Skeletal muscle satellite cell (primary cell): ENCODE measurements around the gene TRIM56.
A peak's percentile ranks its signal among the peaks of the same experiment; 100 is the strongest.
"Not testable (repeated sequence)": the region's sequence is repeated elsewhere in the genome, so short reads cannot be mapped to it uniquely, and the experiment has no call there.

Experiments
- H3K27me3 ChIP-seq: 2 replicates; pipeline ENCODE4 v1.7.0; 2013; ENCODE audit warnings: low read length; ENCODE audit not compliant: control insufficient read depth, insufficient read depth
- H3K36me3 ChIP-seq: 2 replicates; pipeline ENCODE4 v1.7.0; 2013; ENCODE audit warnings: mild to moderate bottlenecking, control low read depth, low read length; ENCODE audit not compliant: insufficient read depth
- H3K4me1 ChIP-seq: 2 replicates; pipeline ENCODE4 v1.7.0; 2013; ENCODE audit warnings: low read length; ENCODE audit not compliant: control insufficient read depth, insufficient read depth
- H3K4me2 ChIP-seq: 2 replicates; pipeline ENCODE4 v1.7.0; 2013; ENCODE audit warnings: mild to moderate bottlenecking, low read length
- H3K4me3 ChIP-seq: 2 replicates; pipeline ENCODE4 v1.7.0; 2013; ENCODE audit warnings: low read length
- H3K9ac ChIP-seq: 2 replicates; pipeline ENCODE4 v1.7.0; 2013; ENCODE audit warnings: mild to moderate bottlenecking, low read depth, low read length, moderate library complexity
- H3K9me3 ChIP-seq: replicated peaks from 2 replicates; pipeline ENCODE4 v1.7.0; 2013; ENCODE audit warnings: mild to moderate bottlenecking, control low read depth, low read length

TRIM56 gene

DNA sequence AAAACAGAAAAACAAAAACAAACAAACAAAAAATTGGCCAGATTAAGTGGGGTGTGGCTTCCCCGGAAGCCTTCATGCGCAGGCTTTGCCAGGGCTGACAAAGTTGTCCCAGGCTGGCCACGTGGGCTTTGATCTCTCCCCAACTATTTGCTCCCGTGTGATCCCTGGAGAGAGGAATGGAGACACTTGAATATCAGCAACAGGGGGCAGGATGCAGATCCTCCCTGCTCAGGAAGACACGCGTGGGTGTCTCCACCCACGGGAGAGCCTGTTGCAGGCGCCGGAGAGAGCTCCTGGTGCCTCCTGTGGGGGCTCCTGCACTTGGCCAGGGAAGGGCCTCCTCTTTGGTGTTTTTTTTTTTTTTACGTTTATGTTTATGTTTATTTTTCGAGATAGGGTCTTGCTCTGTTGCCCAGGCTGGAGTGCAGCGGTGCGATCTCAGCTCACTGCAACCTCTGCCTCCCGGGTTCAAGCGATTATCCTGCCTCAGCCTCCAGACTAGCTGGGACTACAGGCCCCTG, 19.0 kb downstream of the TRIM56 start:
- Histone ChIP-seq H3K36me3 (no peaks in the 10 kb centered on the region), H3K27me3 (no peaks in the 10 kb centered on the region), H3K9me3 (no peaks in the 10 kb centered on the region), H3K4me1 (peaks cover 72% of the 10 kb centered on the region), H3K9ac (no peak overlapping the region), H3K4me3 (no peak overlapping the region), H3K4me2 (no peak overlapping the region)

DNA sequence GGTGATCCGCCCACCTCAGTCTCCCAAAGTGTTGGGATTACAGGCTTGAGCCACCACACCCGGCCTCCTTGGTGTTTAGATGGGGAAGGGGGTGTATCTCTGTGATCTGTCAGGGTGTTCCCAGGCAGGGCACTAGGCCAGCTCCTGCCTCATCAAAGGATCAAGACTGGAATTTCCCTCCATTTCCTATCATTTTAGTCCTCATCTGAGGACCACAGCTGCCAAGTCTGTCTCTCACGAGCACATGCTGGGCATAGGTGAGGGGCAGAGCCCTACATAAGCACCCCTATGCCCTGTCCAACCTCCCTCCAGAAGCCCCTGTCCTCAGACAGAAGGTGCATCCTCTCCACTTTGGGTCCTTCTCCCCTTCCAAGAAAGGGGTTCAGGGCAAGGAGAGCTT, 19.5 kb downstream of the TRIM56 start:
- Histone ChIP-seq H3K9ac (no peak overlapping the region), H3K27me3 (no peaks in the 10 kb centered on the region), H3K4me1 (peaks cover 70% of the 10 kb centered on the region), H3K4me3 (no peak overlapping the region), H3K36me3 (no peaks in the 10 kb centered on the region), H3K9me3 (no peaks in the 10 kb centered on the region), H3K4me2 (no peak overlapping the region)

DNA sequence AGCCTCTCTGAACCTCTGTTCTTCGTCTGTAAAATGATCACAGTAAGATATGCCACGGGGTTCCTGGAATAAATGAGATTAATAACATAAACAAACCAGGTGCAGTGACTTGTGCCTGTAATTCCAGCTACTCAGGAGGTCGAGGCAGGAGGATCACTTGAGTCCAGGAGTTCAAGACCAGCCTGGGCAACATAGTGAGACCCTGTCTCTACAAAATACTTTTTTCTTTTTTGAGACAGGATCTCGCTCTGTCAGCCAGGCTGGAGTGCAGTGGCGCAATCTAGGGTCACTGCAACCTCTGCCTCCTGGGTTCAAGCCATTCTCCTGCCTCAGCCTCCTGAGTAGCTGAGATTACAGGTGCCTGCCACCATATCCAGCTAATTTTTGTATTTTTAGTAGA, 20.0 kb downstream of the TRIM56 start:
- H3K27me3 ChIP-seq, H3K9me3 ChIP-seq, H3K36me3 ChIP-seq, H3K9ac ChIP-seq, H3K4me2 ChIP-seq, H3K4me3 ChIP-seq: not testable (repeated sequence)
- H3K4me1 ChIP-seq, result peaks cover 68% of the 10 kb centered on the region

DNA sequence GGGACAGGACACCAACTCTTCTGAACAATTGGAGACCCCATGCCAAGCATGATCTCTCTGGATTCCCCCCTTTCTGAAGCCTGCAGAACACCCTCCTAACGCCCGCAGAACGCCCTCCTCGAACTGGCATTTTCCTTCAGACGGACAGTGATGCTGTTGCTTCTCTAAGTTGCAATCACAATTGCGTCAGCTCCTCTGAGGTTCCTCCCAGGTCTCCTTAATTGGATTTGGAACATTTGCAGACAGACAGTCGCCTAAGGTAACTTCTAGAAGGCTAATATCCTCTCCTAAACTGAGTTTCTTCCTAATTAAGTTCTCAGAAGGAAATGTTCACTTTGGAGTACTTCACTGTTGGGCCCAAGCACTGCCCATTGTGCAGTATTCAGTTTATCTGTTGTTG, 21.1 kb downstream of the TRIM56 start:
- H3K27me3 ChIP-seq, result no peaks in the 10 kb centered on the region
- H3K4me2 ChIP-seq, result no peak overlapping the region
- no peak overlapping the region for H3K9ac ChIP-seq
- H3K9me3 ChIP-seq, result no peaks in the 10 kb centered on the region
- H3K4me1 ChIP-seq, result peaks cover 61% of the 10 kb centered on the region
- H3K36me3 ChIP-seq, result no peaks in the 10 kb centered on the region
- no peak overlapping the region for H3K4me3 ChIP-seq

DNA sequence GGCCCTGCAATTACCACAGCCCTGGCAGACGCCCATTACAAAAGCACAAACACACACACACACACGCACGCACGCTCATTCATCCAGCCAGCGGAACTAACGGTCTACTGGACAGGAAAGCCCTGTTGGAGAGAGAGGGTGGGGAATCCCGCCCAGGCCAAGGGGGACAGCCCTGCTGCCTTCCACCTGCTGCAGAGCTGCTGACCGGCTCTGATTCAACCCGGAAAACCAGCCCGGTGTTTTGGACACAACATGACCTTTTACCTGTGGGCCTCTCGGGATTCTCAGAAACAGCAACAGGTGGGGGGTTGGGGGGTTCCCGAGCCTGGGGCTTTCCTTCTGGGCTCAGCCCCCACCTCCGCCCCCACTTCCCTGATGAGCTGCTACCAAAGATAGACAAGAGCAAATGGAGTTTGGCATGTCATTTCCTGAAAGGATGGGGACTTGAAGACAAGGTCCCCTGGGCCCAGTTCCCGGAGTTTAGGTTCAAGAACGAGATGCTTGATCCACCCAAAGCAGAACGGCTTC, 23.1 kb downstream of the TRIM56 start:
- H3K36me3 ChIP-seq, result no peaks in the 10 kb centered on the region
- peak overlapping the region; percentile 7 for H3K4me3 ChIP-seq
- H3K9ac ChIP-seq, result peak overlapping the region; percentile 70

DNA sequence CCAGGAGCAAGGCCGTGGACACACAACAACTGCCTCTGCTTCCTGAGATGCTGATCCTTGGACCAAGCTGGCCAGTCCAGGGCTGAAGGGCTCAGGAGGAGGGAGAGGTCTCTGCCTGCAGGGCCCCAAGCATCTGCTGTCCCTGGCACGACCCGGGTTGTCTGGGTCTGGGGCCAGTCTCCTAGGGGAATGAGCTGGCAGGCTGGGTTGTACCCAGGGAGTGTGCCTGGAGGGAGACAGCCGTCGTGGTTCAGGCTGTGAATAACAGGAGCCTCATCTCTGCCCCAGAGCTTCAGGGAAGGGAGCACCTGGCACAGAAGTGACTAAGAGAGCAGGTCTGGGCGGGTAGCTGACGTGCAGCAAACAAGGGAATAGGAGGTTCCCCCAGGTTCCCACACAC, 23.7 kb downstream of the TRIM56 start:
- peak overlapping the region; percentile 7 for H3K4me3 ChIP-seq
- peak overlapping the region; percentile 70 for H3K9ac ChIP-seq
- H3K4me2 ChIP-seq, result peak overlapping the region; percentile 28
- H3K36me3 ChIP-seq, result no peaks in the 10 kb centered on the region
- H3K4me1 ChIP-seq, result peaks cover 62% of the 10 kb centered on the region
- no peaks in the 10 kb centered on the region for H3K9me3 ChIP-seq
- no peaks in the 10 kb centered on the region for H3K27me3 ChIP-seq

More for the DNA sequence above, 23.1 kb downstream of the TRIM56 start:
- peak overlapping the region; percentile 28 for H3K4me2 ChIP-seq
- H3K4me1 ChIP-seq, result peaks cover 64% of the 10 kb centered on the region
- no peaks in the 10 kb centered on the region for H3K27me3 ChIP-seq
- H3K9me3 ChIP-seq, result no peaks in the 10 kb centered on the region

DNA sequence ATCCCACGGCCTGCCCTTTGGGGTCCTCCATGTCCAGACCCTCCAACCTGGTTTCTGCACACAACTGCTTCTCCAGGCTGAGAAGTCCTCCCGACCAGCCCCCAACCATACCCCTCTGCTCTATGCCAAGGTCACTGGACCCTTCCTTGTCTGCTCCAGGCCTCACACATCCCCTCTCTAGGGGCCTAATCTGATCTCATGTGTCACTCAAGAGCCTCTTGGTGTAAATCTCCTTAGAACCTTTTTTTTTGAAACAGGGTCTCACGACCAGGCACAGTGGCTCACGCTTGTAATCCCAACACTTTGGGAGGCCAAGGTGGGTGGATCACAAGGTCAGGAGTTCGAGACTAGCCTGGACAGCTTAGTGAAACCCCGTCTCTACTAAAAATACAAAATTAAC, 24.1 kb downstream of the TRIM56 start:
- Histone ChIP-seq H3K27me3 (no peaks in the 10 kb centered on the region), H3K4me1 (peaks cover 62% of the 10 kb centered on the region), H3K4me2 (peak overlapping the region; percentile 28), H3K9ac (peak overlapping the region; percentile 70), H3K36me3 (no peaks in the 10 kb centered on the region), H3K4me3 (no peak overlapping the region), H3K9me3 (no peaks in the 10 kb centered on the region)

DNA sequence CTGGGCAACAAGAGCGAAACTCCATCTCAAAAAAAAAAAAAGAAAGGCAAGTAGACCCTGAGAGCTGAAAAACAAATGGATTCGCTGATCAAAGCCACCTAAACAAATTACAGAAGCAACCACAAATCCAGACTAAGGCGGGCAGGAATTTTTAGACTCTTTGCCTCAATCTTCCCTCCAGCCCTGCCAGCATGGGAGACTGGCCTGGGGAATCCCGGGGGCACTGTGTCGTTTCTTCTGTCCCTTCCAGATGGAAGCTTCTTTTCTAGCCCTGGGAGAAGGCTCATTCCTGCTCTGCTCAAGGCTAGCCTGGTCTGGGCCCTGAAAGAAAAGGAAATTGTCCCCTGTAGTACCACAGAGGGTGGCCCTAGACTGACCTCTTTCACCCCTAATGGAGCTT, 26.0 kb downstream of the TRIM56 start:
- no peaks in the 10 kb centered on the region for H3K36me3 ChIP-seq
- H3K4me3 ChIP-seq, result no peak overlapping the region
- H3K4me1 ChIP-seq, result peaks cover 58% of the 10 kb centered on the region
- peak overlapping the region; percentile 82 for H3K9ac ChIP-seq
- H3K4me2 ChIP-seq, result no peak overlapping the region
- no peaks in the 10 kb centered on the region for H3K27me3 ChIP-seq
- H3K9me3 ChIP-seq, result no peaks in the 10 kb centered on the region

DNA sequence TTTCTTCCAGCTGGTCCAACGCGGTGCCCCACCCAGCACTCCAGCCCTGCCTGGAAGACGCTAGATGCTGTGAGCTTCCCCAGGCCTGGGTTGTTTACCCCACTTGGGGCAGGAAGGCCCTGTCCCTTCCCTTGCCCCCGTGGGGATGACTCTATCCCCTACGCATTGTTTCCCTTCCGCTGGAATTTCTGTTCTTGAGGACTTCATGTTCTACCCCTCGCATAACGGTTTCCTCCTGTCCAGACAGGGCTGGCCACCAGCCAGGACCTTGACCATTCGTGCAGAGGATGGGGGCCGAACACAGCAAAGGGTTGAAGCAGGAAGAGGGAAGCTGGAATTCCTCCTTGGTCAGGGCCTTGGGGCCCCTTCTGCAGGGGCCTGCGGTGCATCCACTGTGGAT, 27.0 kb downstream of the TRIM56 start:
- H3K27me3 ChIP-seq, result no peaks in the 10 kb centered on the region
- no peak overlapping the region for H3K4me3 ChIP-seq
- no peaks in the 10 kb centered on the region for H3K36me3 ChIP-seq
- peak overlapping the region; percentile 26 for H3K4me2 ChIP-seq
- no peaks in the 10 kb centered on the region for H3K9me3 ChIP-seq
- H3K4me1 ChIP-seq, result peaks cover 67% of the 10 kb centered on the region
- peak overlapping the region; percentile 82 for H3K9ac ChIP-seq

DNA sequence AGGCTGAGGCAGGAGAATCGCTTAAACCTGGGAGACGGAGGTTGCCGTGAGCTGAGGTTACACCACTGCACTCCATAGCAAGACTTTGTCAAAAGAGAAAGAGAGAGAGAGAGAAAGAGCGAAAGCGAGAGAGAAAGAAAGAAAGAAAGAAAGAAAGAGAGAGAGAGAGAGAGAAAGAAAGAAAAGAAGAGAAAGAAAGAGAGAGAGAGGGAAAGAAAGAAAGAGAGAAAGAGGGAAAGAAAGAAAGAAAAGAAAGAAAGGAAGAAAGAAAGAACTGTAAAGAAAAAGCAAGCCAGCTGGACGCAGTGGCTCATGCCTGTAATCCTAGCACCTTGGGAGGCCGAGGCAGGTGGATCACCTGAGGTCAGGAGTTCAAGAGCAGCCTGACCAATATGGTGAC, 27.9 kb downstream of the TRIM56 start:
- not testable (repeated sequence) for H3K9me3 ChIP-seq, H3K4me2 ChIP-seq, H3K4me3 ChIP-seq, H3K36me3 ChIP-seq, H3K27me3 ChIP-seq
- Histone ChIP-seq H3K9ac (peak overlapping the region; percentile 82), H3K4me1 (peaks cover 68% of the 10 kb centered on the region)

DNA sequence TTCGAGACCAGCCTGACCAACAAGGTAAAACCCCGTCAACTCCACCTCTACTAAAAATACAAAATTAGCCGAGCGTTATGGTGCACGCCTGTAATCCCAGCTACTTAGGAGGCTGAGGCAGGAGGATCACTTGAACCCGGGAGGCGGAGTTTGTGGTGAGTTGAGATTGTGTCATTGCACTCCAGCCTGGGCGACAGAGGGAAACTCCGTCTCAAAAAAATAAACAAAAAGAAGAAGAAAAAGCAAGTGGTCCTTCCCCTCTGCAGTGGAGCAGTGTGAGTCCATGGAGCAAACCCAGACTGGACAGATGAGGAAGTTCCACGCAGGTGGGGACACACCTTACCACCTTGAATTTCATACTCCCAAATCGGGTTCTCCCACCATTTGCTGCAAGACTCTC, 28.6 kb downstream of the TRIM56 start:
- Histone ChIP-seq H3K4me1 (peaks cover 68% of the 10 kb centered on the region), H3K36me3 (no peaks in the 10 kb centered on the region), H3K27me3 (no peaks in the 10 kb centered on the region), H3K9me3 (no peaks in the 10 kb centered on the region), H3K4me2 (peak overlapping the region; percentile 62), H3K4me3 (peak overlapping the region; percentile 44), H3K9ac (peak overlapping the region; percentile 83)

DNA sequence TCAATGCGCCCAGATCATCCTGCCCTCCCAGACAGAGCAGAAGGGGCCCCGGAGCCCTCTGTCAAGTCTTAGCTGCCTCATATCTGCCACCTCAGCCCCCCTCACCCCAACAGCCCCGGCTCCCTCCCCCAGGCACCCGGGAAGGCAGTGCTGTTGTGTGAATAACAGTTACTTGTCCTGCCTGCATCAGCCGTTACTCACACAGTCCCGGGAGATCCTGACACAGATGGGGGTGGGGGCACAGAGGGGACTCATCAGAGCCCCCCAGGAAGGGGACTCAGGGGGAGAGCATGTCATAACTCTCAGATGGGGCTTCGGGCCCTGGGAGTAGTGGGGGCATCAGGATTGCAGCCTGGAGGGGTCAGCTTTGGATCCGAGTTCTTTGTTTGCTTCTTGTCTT, 29.2 kb downstream of the TRIM56 start:
- Histone ChIP-seq H3K36me3 (no peaks in the 10 kb centered on the region), H3K4me2 (peak overlapping the region; percentile 62), H3K9me3 (no peaks in the 10 kb centered on the region), H3K27me3 (no peaks in the 10 kb centered on the region), H3K4me1 (peaks cover 68% of the 10 kb centered on the region), H3K4me3 (peak overlapping the region; percentile 44), H3K9ac (peak overlapping the region; percentile 83)
